Measurements from ENCODE around the gene TEX10. TPM values are rescaled to one million over a fixed set of nuclear protein-coding genes. Genes with fewer than 3 reads are reported as not detected.

TEX10 gene
- total and polyA plus RNA-seq, 9 of the 15 experiments (the other 6 are each of a cell fraction or from before 2014, with no cell fraction given), result 27.8 to 60.0 (median 47.9) TPM

DNA sequence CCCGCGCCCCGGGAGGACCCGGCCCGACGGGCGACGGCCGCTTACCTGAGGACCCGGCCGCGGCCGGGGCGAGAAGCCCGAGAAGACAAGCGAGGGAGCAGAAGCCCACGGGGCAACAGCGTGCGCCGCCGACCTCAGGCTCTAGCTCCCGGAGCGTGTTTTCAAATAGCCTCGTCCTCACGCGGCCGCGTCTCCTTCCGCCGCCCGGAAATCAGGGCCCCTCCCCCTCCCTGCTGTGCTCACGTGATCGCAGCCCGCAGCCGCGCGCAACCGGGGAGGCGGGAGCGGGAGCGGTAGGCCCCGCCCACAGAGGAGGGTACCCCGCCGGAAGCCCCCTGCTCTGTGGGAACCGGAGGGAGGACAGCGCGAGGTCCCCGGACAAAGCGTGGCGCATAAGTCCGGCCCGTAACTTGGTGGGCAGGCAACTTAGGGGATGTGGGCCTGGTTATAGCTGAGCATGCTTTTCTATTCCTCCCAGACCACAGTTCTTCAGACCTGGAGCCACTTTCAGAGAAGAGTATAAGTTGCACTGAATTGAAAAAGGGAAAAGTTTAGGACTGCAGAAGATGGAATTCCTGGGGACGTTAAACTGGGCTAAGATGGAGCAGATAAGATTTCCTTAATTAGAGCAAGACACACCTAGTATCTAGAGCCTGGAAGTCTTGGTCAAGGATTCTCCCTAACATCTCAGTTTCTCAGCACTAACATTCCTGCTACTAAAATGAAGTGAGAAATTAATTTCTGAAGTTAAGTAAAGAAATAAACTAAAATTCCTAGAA lies at the start of gene TEX10 (continued):
- TF ChIP-seq ARID1B (IDR thresholded peaks at IDR 0.05), result peak; percentile 22; the same call in 1 of the 2 replicates
- TF ChIP-seq EWSR1 (IDR thresholded peaks at IDR 0.05; ENCODE audit: borderline replicate concordance, low read depth, partially characterized antibody), result no peak
- no peak for TF ChIP-seq RAD21 (CRISPR knock-in tag; conservative IDR thresholded peaks at IDR 0.05 in 1 of 2, IDR thresholded peaks at IDR 0.05 in 1 of 2)
- TF ChIP-seq, protein P1, sequence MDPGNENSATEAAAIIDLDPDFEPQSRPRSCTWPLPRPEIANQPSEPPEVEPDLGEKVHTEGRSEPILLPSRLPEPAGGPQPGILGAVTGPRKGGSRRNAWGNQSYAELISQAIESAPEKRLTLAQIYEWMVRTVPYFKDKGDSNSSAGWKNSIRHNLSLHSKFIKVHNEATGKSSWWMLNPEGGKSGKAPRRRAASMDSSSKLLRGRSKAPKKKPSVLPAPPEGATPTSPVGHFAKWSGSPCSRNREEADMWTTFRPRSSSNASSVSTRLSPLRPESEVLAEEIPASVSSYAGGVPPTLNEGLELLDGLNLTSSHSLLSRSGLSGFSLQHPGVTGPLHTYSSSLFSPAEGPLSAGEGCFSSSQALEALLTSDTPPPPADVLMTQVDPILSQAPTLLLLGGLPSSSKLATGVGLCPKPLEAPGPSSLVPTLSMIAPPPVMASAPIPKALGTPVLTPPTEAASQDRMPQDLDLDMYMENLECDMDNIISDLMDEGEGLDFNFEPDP (CRISPR knock-in tag; IDR thresholded peaks at IDR 0.05), result no peak
- no peak for TF ChIP-seq TCF7 (IDR thresholded peaks at IDR 0.05; ENCODE audit: borderline replicate concordance)
- TF ChIP-seq SAP30 (IDR thresholded peaks at IDR 0.05; ENCODE audit: borderline replicate concordance, insufficient read depth, low read depth, low read length, poor library complexity, severe bottlenecking), result peak; percentile 64
- no peak for TF ChIP-seq NR1H2 (CRISPR knock-in tag; IDR thresholded peaks at IDR 0.05)
- TF ChIP-seq MTA2 (IDR thresholded peaks at IDR 0.05; ENCODE audit: low read depth), result 0 out of 2 replicates have a peak, but pooled peaks have one; percentile 11
- TF ChIP-seq RCOR1 (IDR thresholded peaks at IDR 0.05; ENCODE audit: borderline replicate concordance in 1 of 2, low read depth in 2 of 2, low read length in 2 of 2), result 0 out of 4 replicates have a peak, but pooled peaks of 1 of the 2 experiments have one; percentile 46
- TF ChIP-seq, protein P2, sequence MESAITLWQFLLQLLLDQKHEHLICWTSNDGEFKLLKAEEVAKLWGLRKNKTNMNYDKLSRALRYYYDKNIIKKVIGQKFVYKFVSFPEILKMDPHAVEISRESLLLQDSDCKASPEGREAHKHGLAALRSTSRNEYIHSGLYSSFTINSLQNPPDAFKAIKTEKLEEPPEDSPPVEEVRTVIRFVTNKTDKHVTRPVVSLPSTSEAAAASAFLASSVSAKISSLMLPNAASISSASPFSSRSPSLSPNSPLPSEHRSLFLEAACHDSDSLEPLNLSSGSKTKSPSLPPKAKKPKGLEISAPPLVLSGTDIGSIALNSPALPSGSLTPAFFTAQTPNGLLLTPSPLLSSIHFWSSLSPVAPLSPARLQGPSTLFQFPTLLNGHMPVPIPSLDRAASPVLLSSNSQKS (CRISPR knock-in tag; IDR thresholded peaks at IDR 0.05), result no peak
- TF ChIP-seq KDM4B (IDR thresholded peaks at IDR 0.05; ENCODE audit: borderline replicate concordance in 2 of 2, low read depth in 1 of 2), result peak in 1 of 2 experiments; percentile 91; a peak in 1 of 4 replicates
- TF ChIP-seq ZZZ3 (IDR thresholded peaks at IDR 0.05), result no peak
- TF ChIP-seq ZNF263 (CRISPR knock-in tag; IDR thresholded peaks at IDR 0.05; ENCODE audit: borderline replicate concordance), result peak; percentile 45; the same call in 1 of the 2 replicates
- TF ChIP-seq, protein P3, sequence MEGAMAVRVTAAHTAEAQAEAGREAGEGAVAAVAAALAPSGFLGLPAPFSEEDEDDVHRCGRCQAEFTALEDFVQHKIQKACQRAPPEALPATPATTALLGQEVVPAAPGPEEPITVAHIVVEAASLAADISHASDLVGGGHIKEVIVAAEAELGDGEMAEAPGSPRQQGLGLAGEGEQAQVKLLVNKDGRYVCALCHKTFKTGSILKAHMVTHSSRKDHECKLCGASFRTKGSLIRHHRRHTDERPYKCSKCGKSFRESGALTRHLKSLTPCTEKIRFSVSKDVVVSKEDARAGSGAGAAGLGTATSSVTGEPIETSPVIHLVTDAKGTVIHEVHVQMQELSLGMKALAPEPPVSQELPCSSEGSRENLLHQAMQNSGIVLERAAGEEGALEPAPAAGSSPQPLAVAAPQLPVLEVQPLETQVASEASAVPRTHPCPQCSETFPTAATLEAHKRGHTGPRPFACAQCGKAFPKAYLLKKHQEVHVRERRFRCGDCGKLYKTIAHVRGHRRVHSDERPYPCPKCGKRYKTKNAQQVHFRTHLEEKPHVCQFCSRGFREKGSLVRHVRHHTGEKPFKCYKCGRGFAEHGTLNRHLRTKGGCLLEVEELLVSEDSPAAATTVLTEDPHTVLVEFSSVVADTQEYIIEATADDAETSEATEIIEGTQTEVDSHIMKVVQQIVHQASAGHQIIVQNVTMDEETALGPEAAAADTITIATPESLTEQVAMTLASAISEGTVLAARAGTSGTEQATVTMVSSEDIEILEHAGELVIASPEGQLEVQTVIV (CRISPR knock-in tag; IDR thresholded peaks at IDR 0.05; ENCODE audit: borderline replicate concordance), result no peak
- no peak for TF ChIP-seq FOXJ3 (CRISPR knock-in tag; IDR thresholded peaks at IDR 0.05)
- peak; percentile 31; the same call in 1 of the 2 replicates for TF ChIP-seq EP300 (IDR thresholded peaks at IDR 0.05; ENCODE audit: low read length)
- TF ChIP-seq XRCC3 (IDR thresholded peaks at IDR 0.05), result no peak
- no peak for TF ChIP-seq CREBBP (IDR thresholded peaks at IDR 0.05; ENCODE audit: low read depth, low read length)
- TF ChIP-seq, protein P4, sequence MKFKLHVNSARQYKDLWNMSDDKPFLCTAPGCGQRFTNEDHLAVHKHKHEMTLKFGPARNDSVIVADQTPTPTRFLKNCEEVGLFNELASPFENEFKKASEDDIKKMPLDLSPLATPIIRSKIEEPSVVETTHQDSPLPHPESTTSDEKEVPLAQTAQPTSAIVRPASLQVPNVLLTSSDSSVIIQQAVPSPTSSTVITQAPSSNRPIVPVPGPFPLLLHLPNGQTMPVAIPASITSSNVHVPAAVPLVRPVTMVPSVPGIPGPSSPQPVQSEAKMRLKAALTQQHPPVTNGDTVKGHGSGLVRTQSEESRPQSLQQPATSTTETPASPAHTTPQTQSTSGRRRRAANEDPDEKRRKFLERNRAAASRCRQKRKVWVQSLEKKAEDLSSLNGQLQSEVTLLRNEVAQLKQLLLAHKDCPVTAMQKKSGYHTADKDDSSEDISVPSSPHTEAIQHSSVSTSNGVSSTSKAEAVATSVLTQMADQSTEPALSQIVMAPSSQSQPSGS (CRISPR knock-in tag; IDR thresholded peaks at IDR 0.05), result no peak
- TF ChIP-seq SRSF9 (IDR thresholded peaks at IDR 0.05; ENCODE audit: borderline replicate concordance, low read depth, low read length), result no peak
- TF ChIP-seq SMAD2 (IDR thresholded peaks at IDR 0.05; ENCODE audit: low read depth, low read length), result no peak
